Activated gamma-delta T cell (primary cell): ENCODE measurements around the gene SLC38A9.
A peak's percentile ranks its signal among the peaks of the same experiment; 100 is the strongest.
"Not testable (repeated sequence)": the region's sequence is repeated elsewhere in the genome, so short reads cannot be mapped to it uniquely, and the experiment has no call there.

Experiments
- DNase-seq: peaks from one replicate; lab custom pipeline; 2025; lab: John Stamatoyannopoulos, UW
- total RNA-seq, 2 donors: gene quantifications; one replicate each; lab custom pipeline; 2026; lab: John Stamatoyannopoulos, UW

Gene SLC38A9
- total RNA-seq, result 33.1 to 33.8 reads per million in 2 donors

DNA sequence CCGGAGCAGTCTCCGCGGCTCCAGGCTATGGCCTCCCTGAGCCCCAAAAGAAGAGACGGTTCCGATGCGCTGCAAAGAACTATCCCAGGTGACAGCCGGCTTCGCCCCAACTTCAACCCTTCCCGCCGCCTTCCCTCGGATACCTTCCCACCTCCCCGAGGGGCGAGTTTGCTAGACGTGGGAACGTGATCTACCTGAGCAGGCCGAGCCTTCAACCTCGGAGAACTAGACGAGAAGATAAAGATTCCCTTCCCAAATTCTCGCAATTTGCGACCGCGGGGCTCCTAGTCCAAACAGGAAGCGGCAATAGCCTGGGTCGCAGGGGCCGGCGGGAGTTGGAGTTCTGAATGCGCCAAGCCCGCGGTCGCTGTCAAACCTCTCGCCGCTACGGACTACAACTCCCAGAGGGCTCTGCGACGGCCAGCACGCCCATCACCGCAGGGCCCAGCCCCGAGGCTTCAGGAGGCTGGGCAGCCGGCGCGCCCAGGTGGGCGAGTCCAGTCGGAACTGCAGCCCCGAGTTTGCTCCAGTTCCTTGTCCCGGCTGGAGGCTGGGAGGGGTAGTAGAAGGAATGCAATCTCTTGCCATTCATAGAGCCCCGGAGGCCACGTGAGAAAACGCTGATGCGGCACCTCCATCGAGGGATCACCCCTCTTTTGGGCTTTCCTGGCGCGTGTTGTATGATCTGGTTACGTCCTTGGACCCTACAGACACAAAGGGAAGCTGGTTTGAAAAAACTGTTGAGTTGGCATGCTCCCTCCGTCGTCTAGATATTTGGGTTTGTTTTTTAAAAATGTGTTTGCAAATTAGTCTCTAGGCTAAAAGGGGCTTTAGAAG lies at the start of gene SLC38A9:
Gene SLC38A9 (minus strand): TSS at position 302 of the 837 bp plus-strand sequence. CDS start 14,366 bp downstream, outside the sequence.
- peak; percentile 79 for DNase-seq

GRCh38 chr5:55761721-55762120 lies 49.6 kb upstream of the SLC38A9 start:
- DNase-seq, result not testable (repeated sequence)

DNA sequence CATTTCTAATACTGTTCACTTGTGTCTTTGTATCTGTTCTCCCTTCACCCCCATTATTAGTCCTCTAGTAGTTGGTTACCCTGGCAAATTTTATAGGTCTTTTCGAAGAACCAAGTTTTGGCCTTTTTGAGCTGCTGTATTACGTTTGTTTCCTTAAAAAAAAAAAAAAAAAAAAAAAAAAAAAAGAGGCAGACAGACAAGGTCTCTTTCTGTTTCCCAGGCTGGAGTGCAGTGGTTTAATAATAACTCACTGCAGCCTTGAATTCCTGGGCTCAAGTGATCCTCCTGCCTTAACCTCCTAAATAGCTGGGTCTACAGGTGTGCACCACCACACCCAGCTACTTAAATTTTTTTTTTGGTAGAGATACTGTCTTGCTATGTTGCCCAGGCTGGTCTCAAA lies 46.6 kb upstream of the SLC38A9 start:
- DNase-seq, result no peak

- no peak for DNase-seq
Observed at GRCh38 chr5:55758231-55758630, 46.1 kb upstream of the SLC38A9 start.

DNA sequence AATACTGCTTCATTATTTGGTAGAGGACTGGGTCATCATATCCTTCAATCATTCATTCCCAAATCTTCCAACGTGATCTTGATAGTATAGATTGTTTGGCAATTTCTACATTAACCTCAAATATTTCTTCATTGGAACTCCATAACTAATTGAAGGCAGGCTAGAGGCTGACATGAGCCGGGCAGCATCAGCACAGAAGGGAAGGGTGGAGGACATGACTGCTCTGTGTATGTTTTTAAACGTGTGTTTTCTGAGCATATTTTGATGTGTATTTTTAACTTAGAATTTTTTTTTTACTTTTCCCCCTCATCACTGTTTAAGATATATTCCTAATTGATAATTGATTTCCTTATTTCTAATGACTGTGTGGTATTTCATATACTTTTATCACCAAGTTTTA lies 38.4 kb upstream of the SLC38A9 start:
- DNase-seq, result no peak

DNA sequence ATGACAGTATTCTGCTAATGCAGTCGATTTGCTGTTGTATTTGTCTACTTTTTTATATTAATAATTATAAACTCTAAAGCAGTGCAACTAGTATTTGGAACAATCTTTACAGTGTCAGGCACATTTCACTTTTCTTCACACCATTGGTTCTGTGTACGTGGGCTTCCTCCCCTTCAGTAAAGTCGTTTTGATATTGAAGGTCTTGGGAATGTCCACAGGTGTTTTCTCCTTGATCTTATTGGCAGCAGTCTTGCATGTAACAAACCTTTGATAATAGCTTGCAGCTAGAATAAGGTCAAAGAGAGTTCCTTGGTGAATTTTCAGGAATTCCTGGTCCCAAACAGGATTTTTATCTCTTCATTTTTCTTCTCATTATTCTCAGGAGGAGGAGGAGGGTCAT lies 37.9 kb upstream of the SLC38A9 start:
- no peak for DNase-seq

GRCh38 chr5:55749387-55749786 lies 37.3 kb upstream of the SLC38A9 start:
- no peak for DNase-seq

DNA sequence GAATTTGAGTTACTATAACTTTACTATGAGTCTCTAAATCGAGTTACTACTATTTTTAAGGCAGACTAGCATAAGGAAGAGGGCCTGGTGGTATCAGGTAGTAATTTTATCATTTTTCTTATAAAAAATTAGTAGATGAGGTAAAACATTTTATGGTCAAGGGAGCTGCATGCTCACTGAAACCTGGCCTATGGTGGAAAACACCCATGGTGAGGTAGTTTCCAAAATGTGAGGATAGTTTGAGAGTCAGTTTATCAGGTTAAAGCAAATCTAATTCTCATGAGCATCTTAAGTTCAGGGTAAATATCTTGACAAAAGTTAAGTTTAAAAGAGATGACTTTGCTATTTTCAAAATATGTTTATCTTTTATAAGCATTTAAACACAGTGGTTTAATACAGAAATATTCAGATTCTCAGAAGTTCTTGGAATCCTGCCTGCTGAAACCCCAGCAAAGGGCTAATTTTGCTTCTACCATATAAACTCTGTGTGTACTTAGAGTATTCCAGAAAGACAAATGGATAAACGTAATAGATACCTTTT lies 35.7 kb upstream of the SLC38A9 start:
- DNase-seq, result no peak

DNA sequence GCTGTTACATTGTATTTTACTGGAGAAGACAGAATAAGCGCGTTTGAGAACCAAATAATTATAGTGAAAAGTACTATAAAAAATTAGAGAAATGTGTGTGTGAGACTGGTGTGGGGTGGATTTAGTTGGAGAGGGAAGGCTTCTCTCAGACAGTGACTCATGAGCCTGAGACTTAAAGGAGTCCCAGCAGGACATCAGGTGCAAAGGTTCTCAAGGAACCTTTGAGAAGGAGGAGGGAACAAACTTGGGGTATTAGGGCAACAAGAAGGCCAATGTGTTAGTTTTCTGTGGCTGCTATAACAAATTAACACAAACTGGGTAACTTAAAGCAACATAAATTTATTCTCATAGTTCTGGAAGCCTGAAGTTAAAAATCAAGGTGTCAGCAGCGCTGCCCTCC lies 30.7 kb upstream of the SLC38A9 start:
- no peak for DNase-seq

GRCh38 chr5:55737793-55738192 lies 25.7 kb upstream of the SLC38A9 start, which contains the start of gene DDX4:
TSS of gene DDX4 (plus strand) at chr5:55738061. CDS start at chr5:55738964, 903 bp downstream.
- DNase-seq, result no peak

DNA sequence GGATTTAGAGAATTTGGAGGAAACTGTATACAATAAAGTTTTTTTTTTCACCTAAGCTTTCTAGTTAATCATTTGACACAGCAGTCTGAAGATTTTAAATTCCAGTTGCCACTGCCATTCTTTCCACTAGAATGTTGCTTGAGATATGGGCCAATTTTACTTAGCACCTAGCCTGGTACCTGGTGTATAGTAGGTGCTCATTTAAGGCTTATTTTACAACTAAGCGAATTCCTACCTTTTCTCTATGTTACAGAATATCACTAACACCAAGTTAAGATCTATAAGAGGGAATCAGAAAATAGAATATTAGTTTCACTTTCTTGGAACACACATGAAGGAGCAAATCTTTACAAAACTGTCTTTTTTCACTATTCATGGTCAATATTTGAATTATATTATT lies 22.5 kb upstream of the SLC38A9 start:
- DNase-seq, result no peak

GRCh38 chr5:55732585-55732984 lies 20.5 kb upstream of the SLC38A9 start:
- DNase-seq, result no peak

- DNase-seq, result no peak
Observed at GRCh38 chr5:55731848-55732247, 19.7 kb upstream of the SLC38A9 start.

DNA sequence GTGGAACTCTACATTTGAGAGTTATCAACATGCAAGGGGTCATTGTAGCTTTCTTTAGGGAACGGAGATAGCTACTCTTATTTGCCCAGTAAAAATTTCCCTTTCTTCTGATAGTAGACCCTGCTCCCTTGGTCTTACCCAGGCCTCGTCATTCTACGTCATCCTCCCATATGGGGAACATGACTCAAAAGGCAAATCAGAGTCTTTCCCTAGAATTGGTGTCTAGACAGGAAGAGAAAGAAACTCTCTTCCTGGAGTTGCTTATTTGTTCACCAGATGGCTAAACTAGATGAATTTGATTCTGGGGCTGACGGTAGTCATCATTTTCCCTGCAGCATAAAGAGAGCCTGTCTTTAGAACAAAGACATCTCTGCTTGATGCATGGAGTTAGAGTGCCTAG lies 12.2 kb upstream of the SLC38A9 start:
- no peak for DNase-seq

- DNase-seq, result no peak
Observed at GRCh38 chr5:55720188-55720703, 8.1 kb upstream of the SLC38A9 start.

- not testable (repeated sequence) for DNase-seq
Observed at GRCh38 chr5:55719026-55719425, 6.9 kb upstream of the SLC38A9 start.

DNA sequence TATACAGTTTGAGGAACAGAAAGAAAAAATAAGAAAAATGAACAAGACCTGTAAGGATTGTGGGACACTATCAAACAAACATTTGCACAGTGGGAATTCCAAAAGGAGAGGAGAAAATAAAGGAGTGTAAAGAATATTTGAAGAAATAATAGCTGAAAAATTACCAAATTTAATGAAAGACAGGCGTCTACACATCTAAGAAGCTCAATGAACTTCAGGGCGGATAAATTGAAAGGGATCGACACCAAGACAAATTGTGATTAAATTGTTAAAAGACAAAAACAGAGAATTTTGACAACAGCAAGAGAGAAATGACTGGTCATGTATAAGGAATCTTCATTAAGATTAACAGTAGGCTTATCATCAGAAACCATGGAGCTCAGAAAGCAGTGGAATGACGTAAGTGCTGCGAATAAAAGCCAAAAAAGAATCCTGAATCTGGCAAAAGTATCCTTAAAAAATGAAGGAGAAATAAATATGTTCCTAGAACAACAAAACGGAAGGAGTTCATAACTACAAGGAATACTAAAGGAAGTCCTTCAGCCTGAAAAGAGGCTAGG lies 3.5 kb upstream of the SLC38A9 start:
- no peak for DNase-seq

DNA sequence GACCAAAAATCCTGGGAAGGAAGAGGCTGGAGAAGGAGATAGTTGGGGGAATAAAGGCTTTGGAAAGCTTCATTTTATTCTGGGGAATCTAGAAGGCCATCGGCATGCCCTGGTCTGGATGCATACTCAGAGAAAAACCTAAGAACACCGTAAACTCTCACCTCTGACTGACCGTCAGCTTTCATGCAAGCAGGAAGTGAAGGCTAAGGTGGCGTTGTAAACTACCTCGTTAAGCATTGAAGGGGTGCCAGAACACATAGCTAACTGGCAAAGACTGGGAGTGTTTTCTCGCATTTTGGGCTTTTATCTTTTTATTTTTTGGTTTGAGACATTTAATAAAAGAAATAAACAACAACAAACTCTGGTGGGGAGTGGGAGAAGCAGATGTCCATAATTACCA lies 2.6 kb upstream of the SLC38A9 start:
- no peak for DNase-seq

DNA sequence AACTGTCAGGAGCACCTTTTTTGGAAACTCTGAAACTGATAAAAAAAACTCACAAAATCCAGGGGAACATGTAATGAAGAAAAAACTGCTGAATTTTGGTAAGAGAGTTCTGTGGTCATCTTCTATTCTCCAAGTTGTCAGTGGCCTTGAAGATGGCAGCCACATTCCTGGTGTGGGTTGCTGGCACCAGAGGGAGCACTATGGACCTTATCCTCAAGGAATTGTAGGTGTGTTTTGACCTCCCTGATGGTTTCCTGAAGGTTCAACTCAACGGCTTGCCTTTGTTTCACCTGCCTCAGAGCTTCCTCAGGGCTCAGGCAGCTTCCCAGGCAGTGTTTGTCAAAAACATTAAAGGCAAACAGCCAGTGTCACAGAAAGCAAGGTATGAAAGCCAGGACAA lies 2.2 kb upstream of the SLC38A9 start:
- DNase-seq, result no peak

DNA sequence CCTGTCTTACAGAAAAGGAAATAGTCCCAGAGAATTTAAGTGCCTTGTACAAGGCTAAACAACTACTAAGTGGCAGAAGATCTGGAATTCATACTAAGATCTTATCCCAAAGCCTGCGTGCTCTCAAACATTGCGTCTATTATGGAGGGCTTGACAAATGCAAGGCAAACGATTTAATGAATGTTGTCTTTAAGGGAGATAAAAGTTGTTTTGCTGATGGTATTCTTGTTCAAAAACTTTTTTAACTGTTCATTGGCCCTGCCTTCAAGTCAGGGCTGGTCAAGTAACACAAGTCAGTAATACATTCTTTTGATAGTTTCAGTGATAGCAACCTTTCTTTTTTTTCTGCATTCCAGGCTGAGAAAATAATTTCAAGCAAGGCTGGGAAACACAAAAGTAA lies 1.7 kb upstream of the SLC38A9 start:
- no peak for DNase-seq

GRCh38 chr5:55711507-55712022 lies 559 bp downstream of the SLC38A9 start:
- no peak for DNase-seq

- DNase-seq, result no peak
Observed at GRCh38 chr5:55708732-55709131, 3.4 kb downstream of the SLC38A9 start.

GRCh38 chr5:55706230-55706629 lies 5.9 kb downstream of the SLC38A9 start:
- DNase-seq, result no peak
